ENCODE data around the gene PGA4. TPM values are rescaled to one million over a fixed set of nuclear protein-coding genes. Genes with fewer than 3 reads are reported as not detected.

Gene PGA4
- total and polyA plus RNA-seq, 9 of the 15 experiments (the other 6 are each of a cell fraction or from before 2014, with no cell fraction given) = not detected

DNA sequence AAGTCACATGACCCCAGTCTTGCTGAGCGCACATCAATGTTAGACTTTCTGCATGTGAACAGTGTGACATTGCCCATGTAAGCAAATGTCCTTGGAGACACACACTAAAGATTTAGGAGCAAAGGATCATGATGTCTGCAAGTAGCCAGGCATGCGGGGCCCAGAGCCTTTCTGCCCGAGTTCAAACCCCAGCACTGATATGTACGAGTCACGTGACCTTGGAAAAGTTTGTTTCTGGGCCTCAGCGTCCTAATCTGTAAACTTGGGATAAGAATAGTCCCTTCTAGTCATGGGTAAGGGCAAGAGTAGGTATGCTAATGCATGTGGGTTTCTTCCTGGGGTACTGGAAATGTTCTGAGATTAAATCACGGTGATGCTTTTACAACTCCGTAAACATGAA is 35.6 kb upstream of the PGA4 start (continued):
- TF ChIP-seq HSF4 (CRISPR knock-in tag; IDR thresholded peaks at IDR 0.05; ENCODE audit: borderline replicate concordance) = no peak
- no peak for TF ChIP-seq KLF13 (tag; IDR thresholded peaks at IDR 0.05; ENCODE audit: borderline replicate concordance, low read depth)
- peak; percentile 51 for TF ChIP-seq CBFA2T2 (conservative IDR thresholded peaks at IDR 0.05)
- no peak for TF ChIP-seq TRIM25 (IDR thresholded peaks at IDR 0.05; ENCODE audit: borderline replicate concordance)
- TF ChIP-seq, protein P1, sequence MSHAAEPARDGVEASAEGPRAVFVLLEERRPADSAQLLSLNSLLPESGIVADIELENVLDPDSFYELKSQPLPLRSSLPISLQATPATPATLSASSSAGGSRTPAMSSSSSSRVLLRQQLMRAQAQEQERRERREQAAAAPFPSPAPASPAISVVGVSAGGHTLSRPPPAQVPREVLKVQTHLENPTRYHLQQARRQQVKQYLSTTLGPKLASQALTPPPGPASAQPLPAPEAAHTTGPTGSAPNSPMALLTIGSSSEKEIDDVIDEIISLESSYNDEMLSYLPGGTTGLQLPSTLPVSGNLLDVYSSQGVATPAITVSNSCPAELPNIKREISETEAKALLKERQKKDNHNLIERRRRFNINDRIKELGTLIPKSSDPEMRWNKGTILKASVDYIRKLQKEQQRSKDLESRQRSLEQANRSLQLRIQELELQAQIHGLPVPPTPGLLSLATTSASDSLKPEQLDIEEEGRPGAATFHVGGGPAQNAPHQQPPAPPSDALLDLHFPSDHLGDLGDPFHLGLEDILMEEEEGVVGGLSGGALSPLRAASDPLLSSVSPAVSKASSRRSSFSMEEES (CRISPR knock-in tag; IDR thresholded peaks at IDR 0.05) = peak; percentile 92
- TF ChIP-seq ETV1 (tag; conservative IDR thresholded peaks at IDR 0.05; ENCODE audit: low read depth) = no peak
- TF ChIP-seq USF2 (CRISPR knock-in tag; IDR thresholded peaks at IDR 0.05) = peak; percentile 48; the same call in 1 of the 2 replicates
- TF ChIP-seq RAD51 (IDR thresholded peaks at IDR 0.05; ENCODE audit: borderline replicate concordance, low read depth) = peak; percentile 84
- peak; percentile 70; the same call in 1 of the 2 replicates for TF ChIP-seq TOE1 (IDR thresholded peaks at IDR 0.05; ENCODE audit: borderline replicate concordance)
- no peak for TF ChIP-seq TOE1 (CRISPR knock-in tag; IDR thresholded peaks at IDR 0.05; ENCODE audit: borderline replicate concordance, low read depth)

All from K562 (cell line).